ENCODE measurements around the gene DYNLT1.
"Not testable (repeated sequence)": the region's sequence is repeated elsewhere in the genome, so short reads cannot be mapped to it uniquely, and the experiment has no call there.

The DYNLT1 gene

DNA sequence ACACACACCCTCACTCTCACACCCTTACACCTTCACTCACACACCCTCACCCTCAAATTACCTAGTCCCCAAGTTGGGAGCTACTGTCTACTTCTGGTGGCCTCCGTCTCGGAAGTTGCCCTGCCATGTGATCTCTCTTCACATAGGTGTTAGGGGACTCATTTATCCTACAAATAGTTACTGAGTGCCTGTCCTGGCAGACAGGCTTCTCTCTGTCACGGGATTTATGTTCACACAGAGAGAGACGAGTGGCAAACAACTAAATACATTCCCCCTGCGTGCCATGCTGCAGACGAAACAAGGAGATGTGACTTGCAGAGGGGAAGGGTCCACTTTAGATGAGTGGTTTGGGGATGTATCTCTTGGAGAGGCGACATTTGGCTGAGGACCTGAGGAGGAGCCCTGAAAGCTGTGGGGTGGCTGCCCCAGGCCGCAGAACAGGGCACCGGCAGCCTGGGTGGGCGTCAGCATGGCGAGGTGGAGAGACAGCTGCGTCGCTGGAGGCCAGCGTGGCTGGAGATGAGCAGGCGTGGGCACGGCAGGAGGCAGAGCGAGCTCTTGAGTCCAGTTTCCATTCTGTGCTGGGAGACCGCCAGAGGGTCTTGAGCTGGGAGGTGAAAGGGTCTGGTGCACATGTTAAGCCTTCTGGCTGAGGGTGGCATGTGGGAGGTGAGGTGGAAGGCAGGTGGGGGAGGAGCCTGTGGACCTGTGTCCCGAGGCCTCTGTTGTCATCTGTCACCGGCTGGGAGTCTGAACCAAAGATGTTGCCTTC, 17.2 kb downstream of the DYNLT1 start:
- Histone ChIP-seq H3K4me1 (ENCODE audit: control insufficient read depth, insufficient read depth, low read length) (peaks cover 15% of the 10 kb centered on the region; the same call in 1 of the 2 replicates), H3K4me3 (ENCODE audit: low read depth, low read length) (no peak overlapping the region), H3K27me3 (ENCODE audit: control insufficient read depth, insufficient read depth, low read length) (no peaks in the 10 kb centered on the region), H3K9me3 (ENCODE audit: control insufficient read depth, insufficient read depth, low read depth, low read length) (no peaks in the 10 kb centered on the region), H3K36me3 (ENCODE audit: control insufficient read depth, insufficient read depth, low read length) (peaks cover 77% of the 10 kb centered on the region), H3K9ac (ENCODE audit: low read length) (no peak overlapping the region), H3K27ac (ENCODE audit: low read depth, low read length) (no peak overlapping the region)

DNA sequence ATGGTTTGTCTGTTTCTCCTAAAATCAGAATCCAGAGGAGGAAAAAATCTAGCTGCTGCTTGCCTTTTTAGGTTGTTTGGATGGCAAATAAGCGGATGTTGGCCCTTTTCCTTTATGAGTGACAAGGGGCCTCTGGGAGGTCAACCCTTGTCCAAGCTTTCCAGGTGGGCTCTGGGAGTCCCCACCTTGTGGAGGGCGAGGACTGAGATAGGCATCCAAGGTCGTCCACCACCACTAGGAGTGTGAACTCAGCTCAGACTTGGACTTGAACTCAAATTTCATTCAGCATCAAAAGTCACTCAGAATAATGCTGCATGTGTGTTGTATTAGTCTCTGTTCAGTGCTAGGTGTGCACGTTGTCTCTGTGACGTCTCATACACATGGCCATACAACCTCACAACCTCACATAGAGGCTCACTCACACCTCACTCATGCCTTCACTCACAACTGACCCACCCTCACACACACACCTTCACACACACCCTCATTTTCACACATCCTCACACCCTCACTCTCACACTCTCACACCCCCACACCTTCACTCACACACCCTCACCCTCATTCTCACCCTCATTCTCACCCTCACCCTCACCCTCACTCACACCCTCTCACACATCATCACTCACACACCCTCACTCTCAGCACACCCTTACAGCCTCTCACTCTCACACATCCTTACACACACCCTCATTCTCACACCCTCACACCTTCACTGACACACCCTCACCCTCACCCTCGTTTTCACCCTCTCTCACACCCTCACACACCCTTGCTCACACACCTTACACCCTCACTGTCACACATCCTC, 18.0 kb downstream of the DYNLT1 start:
- no peaks in the 10 kb centered on the region for H3K9me3 ChIP-seq (ENCODE audit: control insufficient read depth, insufficient read depth, low read depth, low read length)
- H3K36me3 ChIP-seq (ENCODE audit: control insufficient read depth, insufficient read depth, low read length), result peaks cover 75% of the 10 kb centered on the region
- H3K27me3 ChIP-seq (ENCODE audit: control insufficient read depth, insufficient read depth, low read length), result no peaks in the 10 kb centered on the region
- H3K4me3 ChIP-seq (ENCODE audit: low read depth, low read length), result no peak overlapping the region
- peaks cover 15% of the 10 kb centered on the region; the same call in 1 of the 2 replicates for H3K4me1 ChIP-seq (ENCODE audit: control insufficient read depth, insufficient read depth, low read length)
- H3K27ac ChIP-seq (ENCODE audit: low read depth, low read length), result no peak overlapping the region
- H3K9ac ChIP-seq (ENCODE audit: low read length), result no peak overlapping the region

DNA sequence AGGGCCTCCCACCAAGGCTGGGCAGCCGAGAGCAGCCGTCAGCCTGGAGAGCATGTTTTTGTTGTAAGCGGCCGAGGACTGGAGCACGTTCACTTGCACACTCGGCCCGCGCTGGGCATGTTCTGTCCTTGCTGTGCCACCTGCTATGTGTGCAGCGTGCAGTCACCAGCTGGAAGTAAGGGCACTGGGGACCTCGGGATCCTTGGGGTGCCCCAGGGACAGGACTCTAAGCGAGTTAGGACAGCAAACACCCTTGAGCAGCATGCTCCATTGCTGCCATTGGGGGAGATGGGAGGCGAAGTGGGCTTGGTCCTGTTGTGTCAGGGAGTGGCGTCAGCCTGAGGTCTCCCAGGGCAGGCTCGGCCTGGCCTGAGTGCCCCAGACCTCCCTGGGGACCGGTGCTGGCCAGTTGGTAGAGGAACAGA, 18.6 kb downstream of the DYNLT1 start:
- Histone ChIP-seq H3K4me3 (ENCODE audit: low read depth, low read length) (no peak overlapping the region), H3K9me3 (ENCODE audit: control insufficient read depth, insufficient read depth, low read depth, low read length) (no peaks in the 10 kb centered on the region), H3K27me3 (ENCODE audit: control insufficient read depth, insufficient read depth, low read length) (no peaks in the 10 kb centered on the region), H3K4me1 (ENCODE audit: control insufficient read depth, insufficient read depth, low read length) (peaks cover 15% of the 10 kb centered on the region; the same call in 1 of the 2 replicates), H3K36me3 (ENCODE audit: control insufficient read depth, insufficient read depth, low read length) (peaks cover 75% of the 10 kb centered on the region), H3K27ac (ENCODE audit: low read depth, low read length) (no peak overlapping the region), H3K9ac (ENCODE audit: low read length) (no peak overlapping the region)

DNA sequence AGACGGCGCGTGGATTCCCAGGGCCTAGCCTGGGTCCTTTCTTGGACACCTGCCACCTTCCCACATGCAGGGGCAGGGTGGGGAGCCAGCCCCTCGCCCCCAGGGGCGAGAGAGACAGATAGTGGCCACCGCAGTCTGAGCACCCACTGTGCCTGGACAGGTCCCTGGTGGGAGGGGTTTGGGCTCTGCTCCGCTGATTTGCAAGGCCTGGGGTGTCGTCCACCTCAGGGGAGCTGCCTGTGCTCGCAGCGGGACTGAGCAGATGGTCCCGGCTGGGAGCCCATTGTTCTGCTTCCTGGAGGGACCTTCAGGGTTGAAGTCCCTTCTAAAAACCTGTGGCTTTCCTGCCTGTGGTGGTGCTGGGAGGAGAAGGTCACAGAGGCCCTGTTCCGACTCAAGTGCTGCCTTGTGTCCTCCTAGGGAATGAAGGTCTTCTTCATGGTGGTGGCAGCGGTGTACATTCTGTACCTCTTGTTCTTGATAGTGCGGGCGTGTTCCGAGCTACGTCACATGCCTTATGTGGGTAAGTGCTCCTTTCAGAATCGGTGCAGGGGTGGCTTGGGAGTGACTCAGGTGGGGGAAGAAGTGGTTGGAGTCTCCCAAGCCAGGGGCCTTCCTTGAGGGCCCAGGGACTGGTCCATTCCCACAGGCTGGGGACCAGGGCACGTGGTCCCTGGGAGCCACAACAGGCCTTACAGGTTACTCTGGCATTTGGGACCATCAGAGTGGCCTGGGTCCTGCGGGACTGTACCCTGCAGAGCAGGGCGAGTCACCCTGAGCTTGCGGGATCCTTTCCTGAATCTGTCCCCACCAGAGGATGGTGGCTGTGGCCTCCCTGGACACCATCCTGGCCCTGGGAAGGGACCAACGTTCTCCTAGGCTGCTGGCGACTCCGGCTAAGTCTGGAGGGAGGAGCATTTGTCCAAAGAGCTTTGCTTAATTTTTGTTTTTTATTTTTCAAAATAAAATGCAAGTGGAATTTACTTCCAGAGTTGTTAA, 19.6 kb downstream of the DYNLT1 start:
- Histone ChIP-seq H3K9ac (ENCODE audit: low read length) (no peak overlapping the region), H3K27ac (ENCODE audit: low read depth, low read length) (no peak overlapping the region), H3K9me3 (ENCODE audit: control insufficient read depth, insufficient read depth, low read depth, low read length) (no peaks in the 10 kb centered on the region), H3K27me3 (ENCODE audit: control insufficient read depth, insufficient read depth, low read length) (no peaks in the 10 kb centered on the region), H3K4me1 (ENCODE audit: control insufficient read depth, insufficient read depth, low read length) (peaks cover 15% of the 10 kb centered on the region; the same call in 1 of the 2 replicates), H3K36me3 (ENCODE audit: control insufficient read depth, insufficient read depth, low read length) (peaks cover 76% of the 10 kb centered on the region), H3K4me3 (ENCODE audit: low read depth, low read length) (no peak overlapping the region)

DNA sequence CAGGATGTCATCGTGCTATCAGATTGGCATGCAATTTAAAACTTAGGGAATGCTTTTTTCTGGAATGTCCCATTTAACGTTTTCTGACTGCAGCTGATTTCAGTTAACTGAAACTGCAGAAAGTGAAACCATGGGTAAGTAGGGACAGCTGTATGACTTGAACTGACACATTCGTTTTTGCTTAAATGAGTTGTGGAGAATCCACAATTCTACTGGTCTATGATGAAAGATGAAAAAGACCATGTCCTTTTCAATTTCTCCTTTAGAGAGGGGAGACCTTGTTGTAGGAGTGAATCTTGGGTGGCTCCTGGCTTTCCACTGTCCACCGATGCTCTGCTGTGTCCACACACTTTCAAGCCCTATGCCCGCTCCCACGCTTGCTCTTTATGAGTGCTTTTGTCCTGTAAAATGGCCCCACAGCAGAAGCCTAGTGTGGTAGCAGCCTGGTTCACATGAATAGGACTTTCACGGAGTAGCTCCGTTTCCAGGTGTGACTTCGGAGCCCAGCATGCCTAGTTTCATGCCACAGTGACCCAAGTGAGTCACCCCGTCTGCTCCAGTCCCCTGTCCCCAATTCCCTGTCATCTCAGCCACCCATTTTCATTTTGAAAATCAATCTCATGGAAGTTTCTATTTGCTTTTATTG, 21.9 kb downstream of the DYNLT1 start:
- H3K9me3 ChIP-seq (ENCODE audit: control insufficient read depth, insufficient read depth, low read depth, low read length), result no peaks in the 10 kb centered on the region
- H3K36me3 ChIP-seq (ENCODE audit: control insufficient read depth, insufficient read depth, low read length), result peaks cover 68% of the 10 kb centered on the region
- peaks cover under 1% of the 10 kb centered on the region; the same call in 1 of the 2 replicates for H3K4me1 ChIP-seq (ENCODE audit: control insufficient read depth, insufficient read depth, low read length)
- no peaks in the 10 kb centered on the region for H3K27me3 ChIP-seq (ENCODE audit: control insufficient read depth, insufficient read depth, low read length)
- no peak overlapping the region for H3K9ac ChIP-seq (ENCODE audit: low read length)
- H3K27ac ChIP-seq (ENCODE audit: low read depth, low read length), result no peak overlapping the region
- H3K4me3 ChIP-seq (ENCODE audit: low read depth, low read length), result no peak overlapping the region

DNA sequence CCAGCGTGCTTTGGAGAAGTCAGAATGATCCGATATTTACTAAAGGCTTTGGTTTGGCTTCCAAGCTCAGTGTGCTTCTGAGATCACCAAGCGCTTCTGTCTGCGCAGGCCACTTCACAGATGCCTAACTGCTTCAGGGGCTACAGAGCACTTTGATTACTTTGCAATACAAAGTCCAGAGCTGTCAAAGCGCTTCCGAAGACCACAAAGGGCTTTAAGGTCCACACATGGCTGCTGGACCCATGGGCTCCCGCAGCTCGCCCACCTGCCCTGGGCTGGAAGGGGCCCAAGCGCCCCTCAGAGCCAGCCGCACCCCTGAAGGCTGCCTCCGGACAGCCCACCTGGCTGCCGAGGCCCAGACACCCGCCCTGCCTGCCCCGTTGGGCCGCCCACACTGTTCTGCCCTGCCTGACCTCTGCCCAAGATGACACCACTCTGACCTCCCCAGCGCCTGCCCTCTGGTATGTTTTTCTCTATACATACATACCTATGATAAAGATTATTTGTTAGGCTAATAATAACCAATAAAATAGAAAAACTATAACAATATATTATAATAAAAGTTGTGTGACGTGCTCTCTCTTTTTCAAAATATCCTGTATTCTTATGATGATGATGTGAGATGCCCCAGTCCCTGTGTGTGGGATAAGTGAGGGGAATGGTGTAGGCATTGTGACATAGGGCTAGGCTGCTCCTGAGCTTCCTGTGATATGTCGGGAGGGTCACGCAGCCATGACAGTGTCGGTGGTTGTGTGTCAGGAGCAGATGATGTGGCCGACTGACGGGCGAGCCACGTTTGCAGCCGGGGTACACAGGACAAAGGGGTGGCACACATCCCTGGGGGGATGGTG, 22.6 kb downstream of the DYNLT1 start:
- no peaks in the 10 kb centered on the region for H3K27me3 ChIP-seq (ENCODE audit: control insufficient read depth, insufficient read depth, low read length)
- peaks cover 64% of the 10 kb centered on the region for H3K36me3 ChIP-seq (ENCODE audit: control insufficient read depth, insufficient read depth, low read length)
- no peaks in the 10 kb centered on the region; the same call in 1 of the 2 replicates for H3K4me1 ChIP-seq (ENCODE audit: control insufficient read depth, insufficient read depth, low read length)
- H3K9me3 ChIP-seq (ENCODE audit: control insufficient read depth, insufficient read depth, low read depth, low read length), result no peaks in the 10 kb centered on the region
- no peak overlapping the region for H3K4me3 ChIP-seq (ENCODE audit: low read depth, low read length)
- H3K9ac ChIP-seq (ENCODE audit: low read length), result no peak overlapping the region
- H3K27ac ChIP-seq (ENCODE audit: low read depth, low read length), result no peak overlapping the region

DNA sequence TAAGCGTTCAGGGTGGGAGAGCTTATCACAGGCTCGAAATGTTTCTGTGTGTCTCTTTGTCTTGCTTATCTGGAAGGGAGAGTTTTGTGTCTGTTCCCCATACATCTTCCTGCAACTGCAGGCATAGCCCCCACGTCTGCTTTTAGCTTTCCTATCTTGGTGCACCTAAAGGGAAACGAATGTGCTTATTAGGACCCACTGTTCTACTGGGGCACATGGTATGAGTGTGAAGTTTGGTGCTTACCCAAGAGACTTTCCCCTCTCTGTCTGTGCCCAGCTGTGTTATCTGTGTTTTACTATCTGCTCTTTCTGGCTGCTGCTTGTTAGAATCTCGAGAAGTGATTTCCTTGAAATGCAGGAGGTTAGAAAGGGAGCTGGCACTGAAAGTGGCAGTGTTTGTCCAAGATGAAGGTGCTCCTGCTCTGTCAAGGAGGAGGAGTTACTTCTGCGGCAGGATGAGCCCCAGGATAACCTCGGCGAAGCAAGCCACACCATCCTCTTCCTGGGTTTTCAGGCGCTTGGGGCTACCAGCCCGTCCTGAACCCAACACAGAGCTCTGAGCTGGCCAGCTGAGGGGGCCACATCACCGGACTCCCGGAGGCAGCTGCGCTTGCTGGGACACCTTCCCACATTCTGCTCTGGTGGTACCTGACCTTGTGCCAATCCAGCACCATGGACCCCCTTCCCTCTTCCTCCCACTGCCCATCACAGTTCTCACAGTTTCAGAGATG, 23.4 kb downstream of the DYNLT1 start:
- peaks cover 56% of the 10 kb centered on the region for H3K36me3 ChIP-seq (ENCODE audit: control insufficient read depth, insufficient read depth, low read length)
- H3K9ac ChIP-seq (ENCODE audit: low read length), result no peak overlapping the region
- no peaks in the 10 kb centered on the region; the same call in 1 of the 2 replicates for H3K4me1 ChIP-seq (ENCODE audit: control insufficient read depth, insufficient read depth, low read length)
- no peaks in the 10 kb centered on the region for H3K27me3 ChIP-seq (ENCODE audit: control insufficient read depth, insufficient read depth, low read length)
- H3K9me3 ChIP-seq (ENCODE audit: control insufficient read depth, insufficient read depth, low read depth, low read length), result no peaks in the 10 kb centered on the region
- no peak overlapping the region for H3K4me3 ChIP-seq (ENCODE audit: low read depth, low read length)
- H3K27ac ChIP-seq (ENCODE audit: low read depth, low read length), result no peak overlapping the region

DNA sequence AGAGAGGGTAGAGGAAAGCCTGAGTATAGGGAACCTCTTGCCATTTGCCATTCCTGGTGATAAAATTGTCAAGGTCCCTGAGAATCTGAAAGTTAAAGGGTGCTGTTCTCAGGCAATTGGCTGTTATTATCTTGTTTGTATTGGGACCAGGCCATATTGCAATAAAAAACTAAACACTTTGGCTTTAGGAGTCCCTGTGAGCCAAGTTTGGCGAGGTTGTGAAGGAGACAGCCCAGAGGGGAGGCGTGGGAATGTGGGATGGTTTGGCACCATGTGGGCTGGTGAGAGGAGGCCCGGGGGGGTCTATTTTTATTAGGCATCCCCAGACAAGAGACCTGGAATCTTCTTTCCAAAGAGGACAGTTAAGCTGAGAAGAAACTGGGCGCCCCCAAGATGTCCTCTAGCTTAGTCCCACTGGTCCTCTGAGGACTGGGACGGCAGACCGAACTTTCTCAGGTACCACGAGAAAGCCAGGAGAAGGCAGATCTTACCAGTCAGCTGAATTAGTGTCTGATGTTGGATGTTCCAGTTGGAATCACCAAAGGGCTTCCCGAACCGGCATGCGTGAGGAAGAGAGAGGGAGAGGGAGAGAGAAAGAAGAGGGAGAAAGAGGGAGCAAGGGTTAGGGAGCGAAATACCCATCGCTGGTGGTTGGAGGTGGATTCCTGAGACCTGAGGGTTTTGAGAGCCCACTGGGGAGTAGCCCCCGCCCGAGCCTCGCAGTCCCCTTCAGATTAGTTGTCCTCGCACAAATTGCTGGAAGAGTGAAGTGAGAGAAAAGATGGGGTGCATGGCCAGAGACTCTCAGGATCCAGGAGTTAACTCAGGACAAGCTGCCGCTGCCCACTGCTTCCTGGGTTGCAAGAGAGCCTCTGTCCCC, 24.4 kb downstream of the DYNLT1 start:
- no peak overlapping the region for H3K27ac ChIP-seq (ENCODE audit: low read depth, low read length)
- H3K9ac ChIP-seq (ENCODE audit: low read length), result no peak overlapping the region
- no peak overlapping the region for H3K4me3 ChIP-seq (ENCODE audit: low read depth, low read length)
- H3K27me3 ChIP-seq (ENCODE audit: control insufficient read depth, insufficient read depth, low read length), result no peaks in the 10 kb centered on the region
- no peaks in the 10 kb centered on the region for H3K9me3 ChIP-seq (ENCODE audit: control insufficient read depth, insufficient read depth, low read depth, low read length)
- H3K4me1 ChIP-seq (ENCODE audit: control insufficient read depth, insufficient read depth, low read length), result no peaks in the 10 kb centered on the region; the same call in 1 of the 2 replicates
- H3K36me3 ChIP-seq (ENCODE audit: control insufficient read depth, insufficient read depth, low read length), result peaks cover 47% of the 10 kb centered on the region

DNA sequence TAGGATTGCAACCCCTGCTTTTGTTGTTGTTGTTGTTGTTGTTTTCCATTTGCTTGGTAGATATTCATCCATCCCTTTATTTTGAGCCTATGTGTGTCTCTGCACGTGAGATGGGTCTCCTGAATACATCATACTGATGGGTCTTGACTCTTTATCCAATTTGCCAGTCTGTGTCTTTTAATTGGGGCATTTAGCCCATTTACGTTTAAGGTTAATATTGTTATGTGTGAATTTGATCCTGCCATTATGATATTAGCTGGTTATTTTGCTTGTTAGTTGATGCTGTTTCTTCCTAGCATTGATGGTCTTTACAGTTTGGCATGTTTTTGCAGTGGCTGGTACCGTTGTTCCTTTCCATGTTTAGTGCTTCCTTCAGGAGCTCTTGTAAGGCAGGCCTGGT, 26.3 kb downstream of the DYNLT1 start:
- peaks cover 46% of the 10 kb centered on the region for H3K36me3 ChIP-seq (ENCODE audit: control insufficient read depth, insufficient read depth, low read length)
- not testable (repeated sequence) for H3K9ac ChIP-seq (ENCODE audit: low read length); H3K9me3 ChIP-seq (ENCODE audit: control insufficient read depth, insufficient read depth, low read depth, low read length); H3K27ac ChIP-seq (ENCODE audit: low read depth, low read length); H3K4me3 ChIP-seq (ENCODE audit: low read depth, low read length); H3K27me3 ChIP-seq (ENCODE audit: control insufficient read depth, insufficient read depth, low read length); H3K4me1 ChIP-seq (ENCODE audit: control insufficient read depth, insufficient read depth, low read length)

Data from HUES6 (cell line).